GM10266 (cell line): Measurements from ENCODE around the gene ADGRB2.

Source experiments
- DNase-seq: peaks from one replicate; pipeline ENCODE4 v3.0.0; 2012; ENCODE audit errors: extremely low spot score
- CTCF ChIP-seq: IDR thresholded peaks from 2 replicates; pipeline ENCODE4 v1.5.1; 2012; ENCODE audit warnings: mild to moderate bottlenecking, low read depth; ENCODE audit not compliant: control insufficient read depth, insufficient read depth; ENCODE audit errors: missing control alignments

The ADGRB2 gene

GRCh38 chr1:31764312-31765040 is at the start of gene ADGRB2:
Gene ADGRB2 (minus strand): TSS chr1:31764340. CDS start chr1:31757221, 7,119 bp downstream.
- peak; percentile 64 for DNase-seq
- no peak for TF ChIP-seq CTCF

GRCh38 chr1:31812158-31812829 is 48.2 kb upstream of the ADGRB2 start:
- DNase-seq: no peak
- no peak for TF ChIP-seq CTCF

GRCh38 chr1:31811605-31812004 is 47.5 kb upstream of the ADGRB2 start:
- DNase-seq: no peak
- no peak for TF ChIP-seq CTCF

GRCh38 chr1:31809698-31810097 is 45.6 kb upstream of the ADGRB2 start:
- no peak for TF ChIP-seq CTCF
- DNase-seq: no peak

GRCh38 chr1:31807273-31808048 is 43.3 kb upstream of the ADGRB2 start:
- no peak for DNase-seq
- no peak for TF ChIP-seq CTCF

GRCh38 chr1:31805318-31805717 is 41.2 kb upstream of the ADGRB2 start:
- TF ChIP-seq CTCF: no peak

More at GRCh38 chr1:31805318-31805717, 41.2 kb upstream of the ADGRB2 start:
- no peak for DNase-seq
